GM19372 (cell line): Measurements from ENCODE around the gene FKBP1A.
A peak's percentile ranks its signal among the peaks of the same experiment; 100 is the strongest.
"Not testable (repeated sequence)": the region's sequence is repeated elsewhere in the genome, so short reads cannot be mapped to it uniquely, and the experiment has no call there.

Experiments used
- ATAC-seq: cut with Tn5 transposase; IDR thresholded peaks from one replicate; pipeline ENCODE4 v1.9.1; 2021; ENCODE audit warnings: mild to moderate bottlenecking, low read depth, moderate library complexity; ENCODE audit not compliant: unreplicated experiment

FKBP1A gene

GRCh38 chr20:1417790-1418189 lies 24.9 kb upstream of the FKBP1A start:
- ATAC-seq: no peak

GRCh38 chr20:1417273-1417672 lies 24.4 kb upstream of the FKBP1A start:
- no peak for ATAC-seq

- no peak for ATAC-seq
Observed at GRCh38 chr20:1415667-1416468, 23.0 kb upstream of the FKBP1A start.

GRCh38 chr20:1414982-1415381 lies 22.1 kb upstream of the FKBP1A start:
- ATAC-seq: no peak

- ATAC-seq: no peak
Observed at GRCh38 chr20:1405801-1406200, 12.9 kb upstream of the FKBP1A start.

GRCh38 chr20:1403624-1404023 lies 10.8 kb upstream of the FKBP1A start:
- ATAC-seq: no peak

- no peak for ATAC-seq
Observed at GRCh38 chr20:1402149-1402548, 9.3 kb upstream of the FKBP1A start.

GRCh38 chr20:1401451-1401907 lies 8.6 kb upstream of the FKBP1A start:
- no peak for ATAC-seq

- not testable (repeated sequence) for ATAC-seq
Observed at GRCh38 chr20:1399678-1400366, 7.0 kb upstream of the FKBP1A start.

GRCh38 chr20:1398185-1398584 lies 5.3 kb upstream of the FKBP1A start:
- ATAC-seq: not testable (repeated sequence)

- ATAC-seq: no peak
Observed at GRCh38 chr20:1397710-1398109, 4.9 kb upstream of the FKBP1A start.

GRCh38 chr20:1396702-1397101 lies 3.8 kb upstream of the FKBP1A start:
- ATAC-seq: no peak

GRCh38 chr20:1396264-1396663 lies 3.4 kb upstream of the FKBP1A start:
- ATAC-seq: no peak

- ATAC-seq: no peak
Observed at GRCh38 chr20:1394686-1395085, 1.8 kb upstream of the FKBP1A start.

- ATAC-seq: no peak
Observed at GRCh38 chr20:1393507-1393882, 641 bp upstream of the FKBP1A start.

GRCh38 chr20:1392443-1392692 lies 486 bp downstream of the FKBP1A start:
- peak; percentile 27 for ATAC-seq

GRCh38 chr20:1391640-1392442 lies 1.0 kb downstream of the FKBP1A start:
- no peak for ATAC-seq

GRCh38 chr20:1390581-1391403 lies 2.1 kb downstream of the FKBP1A start:
- ATAC-seq: no peak

- ATAC-seq: no peak
Observed at GRCh38 chr20:1389703-1390580, 2.9 kb downstream of the FKBP1A start.
